ENCODE results near the gene ZCCHC2. TPM values are rescaled to one million over a fixed set of nuclear protein-coding genes. Genes with fewer than 3 reads are reported as not detected.

The ZCCHC2 gene
- total RNA-seq, 1 experiment from 2014 or later = 3.8 TPM

- DNase-seq (ENCODE audit: low read depth) = no peak
Observed at GRCh38 chr18:62538881-62539280, 16.1 kb downstream of the ZCCHC2 start.

- DNase-seq (ENCODE audit: low read depth) = no peak
Observed at GRCh38 chr18:62539284-62540165, 16.7 kb downstream of the ZCCHC2 start.

- no peak for DNase-seq (ENCODE audit: low read depth)
Observed at GRCh38 chr18:62543021-62543420, 20.2 kb downstream of the ZCCHC2 start.

- DNase-seq (ENCODE audit: low read depth) = no peak
Observed at GRCh38 chr18:62545098-62545497, 22.3 kb downstream of the ZCCHC2 start.

GRCh38 chr18:62549755-62550154 lies 26.9 kb downstream of the ZCCHC2 start:
- no peak for DNase-seq (ENCODE audit: low read depth)

GRCh38 chr18:62550746-62551145 lies 27.9 kb downstream of the ZCCHC2 start:
- no peak for DNase-seq (ENCODE audit: low read depth)

GRCh38 chr18:62551972-62552513 lies 29.2 kb downstream of the ZCCHC2 start:
- DNase-seq (ENCODE audit: low read depth) = no peak

GRCh38 chr18:62554061-62554815 lies 31.4 kb downstream of the ZCCHC2 start:
- no peak for DNase-seq (ENCODE audit: low read depth)

- peak; percentile 4 for DNase-seq (ENCODE audit: low read depth)
Observed at GRCh38 chr18:62555135-62555534, 32.3 kb downstream of the ZCCHC2 start.

GRCh38 chr18:62556397-62556796 lies 33.6 kb downstream of the ZCCHC2 start:
- DNase-seq (ENCODE audit: low read depth) = no peak

- DNase-seq (ENCODE audit: low read depth) = no peak
Observed at GRCh38 chr18:62558015-62558663, 35.3 kb downstream of the ZCCHC2 start.

- DNase-seq (ENCODE audit: low read depth) = no peak
Observed at GRCh38 chr18:62564044-62564443, 41.2 kb downstream of the ZCCHC2 start.

- DNase-seq (ENCODE audit: low read depth) = peak; percentile 34
Observed at GRCh38 chr18:62566199-62566598, 43.4 kb downstream of the ZCCHC2 start.

GRCh38 chr18:62566818-62567217 lies 44.0 kb downstream of the ZCCHC2 start:
- DNase-seq (ENCODE audit: low read depth) = no peak

- DNase-seq (ENCODE audit: low read depth) = no peak
Observed at GRCh38 chr18:62569081-62569655, 46.3 kb downstream of the ZCCHC2 start.

GRCh38 chr18:62571037-62571436 lies 48.2 kb downstream of the ZCCHC2 start:
- DNase-seq (ENCODE audit: low read depth) = no peak

GRCh38 chr18:62571648-62572047 lies 48.8 kb downstream of the ZCCHC2 start:
- no peak for DNase-seq (ENCODE audit: low read depth)

GRCh38 chr18:62572456-62572855 lies 49.6 kb downstream of the ZCCHC2 start:
- no peak for DNase-seq (ENCODE audit: low read depth)

- no peak for DNase-seq (ENCODE audit: low read depth)
Observed at GRCh38 chr18:62574776-62575175, 52.0 kb downstream of the ZCCHC2 start.

GRCh38 chr18:62576271-62576670 lies 53.4 kb downstream of the ZCCHC2 start:
- no peak for DNase-seq (ENCODE audit: low read depth)

- no peak for DNase-seq (ENCODE audit: low read depth)
Observed at GRCh38 chr18:62576845-62577512, 54.2 kb downstream of the ZCCHC2 start.

Measured in RPMI7951 (cell line).